ENCODE measurements around the gene LRIT2. TPM values are rescaled to one million over a fixed set of nuclear protein-coding genes. Genes with fewer than 3 reads are reported as not detected.
"Not testable (repeated sequence)": the region's sequence is repeated elsewhere in the genome, so short reads cannot be mapped to it uniquely, and the experiment has no call there.

LRIT2 gene
- total RNA-seq, 1 experiment from 2014 or later = not detected

DNA sequence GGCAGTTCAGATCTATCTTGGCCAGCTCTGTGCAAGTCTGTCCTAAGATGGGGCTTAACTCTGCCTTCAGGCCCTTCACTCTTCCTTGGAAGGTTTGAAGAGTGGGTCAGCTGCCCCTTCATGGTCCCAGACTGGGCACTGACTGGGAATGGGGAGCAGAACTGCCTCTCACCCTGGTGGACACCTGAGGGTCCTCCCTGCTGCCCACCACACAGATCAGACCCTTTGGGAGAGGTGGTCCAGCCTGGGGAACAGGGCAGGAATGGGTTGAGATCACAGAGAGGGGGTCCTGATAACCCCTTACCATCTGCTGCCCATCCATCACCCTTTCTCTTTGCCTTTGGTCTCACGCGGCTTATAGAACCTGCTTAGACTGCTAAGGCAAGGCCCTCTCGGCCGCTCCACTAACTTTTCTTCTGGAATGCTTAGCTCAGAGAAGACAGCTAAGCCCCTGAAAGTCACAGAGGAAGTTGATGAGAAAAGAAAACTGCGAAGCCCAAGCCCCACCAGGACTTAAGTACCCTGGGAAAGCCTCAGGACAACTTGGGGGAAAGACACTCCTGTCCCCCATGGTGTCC lies 31.4 kb downstream of the LRIT2 start:
- H3K27me3 ChIP-seq (ENCODE audit: control insufficient read depth, insufficient read depth, low read length) = peaks cover 45% of the 10 kb centered on the region
- no peak for DNase-seq
- no peaks in the 10 kb centered on the region; the same call in 1 of the 2 replicates for H3K36me3 ChIP-seq (replicated peaks; ENCODE audit: control insufficient read depth, insufficient read depth, low read length)
- peak overlapping the region; percentile 55 for H3K4me3 ChIP-seq (ENCODE audit: insufficient read depth, low read depth, low read length)

DNA sequence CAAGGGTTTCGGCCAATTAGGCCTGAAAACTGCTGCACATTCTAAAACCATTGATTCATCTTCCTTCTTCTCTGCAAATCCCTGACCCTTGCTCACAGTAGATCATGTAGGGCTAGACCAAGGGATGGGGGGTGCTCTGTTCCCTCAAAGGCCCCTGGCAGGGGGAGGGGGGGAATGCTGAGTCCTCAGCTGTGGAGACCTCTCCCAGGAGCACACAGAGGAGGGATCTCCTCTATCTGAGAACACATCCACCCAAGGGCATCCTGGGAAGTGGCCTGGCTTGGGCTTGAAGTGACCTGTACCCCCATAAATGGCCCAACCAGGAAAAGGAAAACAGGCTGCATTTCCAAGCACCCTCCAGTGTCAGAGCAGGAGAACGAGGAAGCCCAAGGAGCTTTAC lies 32.0 kb downstream of the LRIT2 start:
- DNase-seq = no peak
- Histone ChIP-seq H3K36me3 (replicated peaks; ENCODE audit: control insufficient read depth, insufficient read depth, low read length) (no peaks in the 10 kb centered on the region; the same call in 1 of the 2 replicates), H3K4me3 (ENCODE audit: insufficient read depth, low read depth, low read length) (no peak overlapping the region), H3K27me3 (ENCODE audit: control insufficient read depth, insufficient read depth, low read length) (peaks cover 45% of the 10 kb centered on the region)

DNA sequence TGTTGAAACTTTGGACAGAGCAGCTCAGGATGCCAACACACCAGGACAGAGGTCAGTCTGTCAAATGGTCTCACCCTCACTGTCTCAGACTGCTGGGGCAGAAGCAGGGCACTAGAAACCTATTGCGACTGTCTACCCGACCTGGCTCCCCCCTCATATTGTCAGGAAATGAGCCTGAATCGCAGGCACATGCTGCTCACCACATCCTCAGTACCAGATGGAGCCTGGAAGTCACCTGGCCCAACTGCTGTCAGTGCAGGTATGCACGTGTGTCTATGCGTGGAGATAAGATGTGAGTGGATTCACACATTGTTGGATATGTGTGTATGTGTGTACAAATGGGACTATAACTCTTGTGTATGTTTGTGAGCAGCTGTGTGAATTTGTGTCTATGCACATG lies 34.2 kb downstream of the LRIT2 start:
- H3K4me3 ChIP-seq (ENCODE audit: insufficient read depth, low read depth, low read length) = no peak overlapping the region
- H3K36me3 ChIP-seq (replicated peaks; ENCODE audit: control insufficient read depth, insufficient read depth, low read length) = no peaks in the 10 kb centered on the region
- H3K27me3 ChIP-seq (ENCODE audit: control insufficient read depth, insufficient read depth, low read length) = peaks cover 32% of the 10 kb centered on the region
- DNase-seq = no peak

DNA sequence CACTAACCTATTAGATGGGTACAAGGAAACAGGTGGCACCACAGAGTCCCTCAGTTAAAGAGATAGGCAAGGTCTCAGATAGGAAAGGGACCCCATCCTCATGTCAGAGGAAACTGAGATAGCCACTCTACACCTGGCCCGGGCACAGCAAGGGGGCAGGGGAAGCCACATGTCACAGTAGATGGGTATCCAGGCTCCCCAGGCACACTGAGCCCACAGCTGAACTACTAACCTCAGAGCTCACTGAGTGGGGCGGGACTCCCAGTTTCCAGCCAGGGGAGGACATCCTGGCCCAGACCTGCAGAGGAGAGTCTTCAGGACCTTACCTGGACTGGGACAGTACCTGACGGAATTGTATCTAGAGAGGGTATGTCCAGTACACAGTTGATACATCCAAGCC lies 34.7 kb downstream of the LRIT2 start:
- Histone ChIP-seq H3K4me3 (ENCODE audit: insufficient read depth, low read depth, low read length) (no peak overlapping the region), H3K36me3 (replicated peaks; ENCODE audit: control insufficient read depth, insufficient read depth, low read length) (no peaks in the 10 kb centered on the region), H3K27me3 (ENCODE audit: control insufficient read depth, insufficient read depth, low read length) (peaks cover 27% of the 10 kb centered on the region)
- no peak for DNase-seq

DNA sequence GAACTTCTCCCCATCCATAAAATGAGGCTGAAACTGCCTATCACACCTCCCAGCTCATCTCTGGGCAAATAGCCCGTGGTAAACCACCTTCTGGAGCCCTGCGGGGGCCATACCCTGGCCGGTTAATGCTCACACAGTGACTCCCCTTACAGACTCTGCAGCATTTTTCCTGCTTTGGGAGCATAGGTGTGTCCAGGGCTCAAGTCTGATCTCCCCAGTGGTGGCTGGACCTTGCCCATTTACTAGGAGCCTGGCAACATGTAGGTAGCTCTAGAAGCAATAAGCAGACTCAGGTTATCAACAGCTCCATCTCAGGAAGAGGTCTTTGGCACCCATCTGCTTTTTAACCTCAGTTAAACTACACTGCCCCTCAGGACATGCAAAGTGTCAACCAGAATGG lies 36.5 kb downstream of the LRIT2 start:
- H3K27me3 ChIP-seq (ENCODE audit: control insufficient read depth, insufficient read depth, low read length) = peaks cover 10% of the 10 kb centered on the region
- no peaks in the 10 kb centered on the region for H3K36me3 ChIP-seq (replicated peaks; ENCODE audit: control insufficient read depth, insufficient read depth, low read length)
- no peak for DNase-seq
- H3K4me3 ChIP-seq (ENCODE audit: insufficient read depth, low read depth, low read length) = no peak overlapping the region

DNA sequence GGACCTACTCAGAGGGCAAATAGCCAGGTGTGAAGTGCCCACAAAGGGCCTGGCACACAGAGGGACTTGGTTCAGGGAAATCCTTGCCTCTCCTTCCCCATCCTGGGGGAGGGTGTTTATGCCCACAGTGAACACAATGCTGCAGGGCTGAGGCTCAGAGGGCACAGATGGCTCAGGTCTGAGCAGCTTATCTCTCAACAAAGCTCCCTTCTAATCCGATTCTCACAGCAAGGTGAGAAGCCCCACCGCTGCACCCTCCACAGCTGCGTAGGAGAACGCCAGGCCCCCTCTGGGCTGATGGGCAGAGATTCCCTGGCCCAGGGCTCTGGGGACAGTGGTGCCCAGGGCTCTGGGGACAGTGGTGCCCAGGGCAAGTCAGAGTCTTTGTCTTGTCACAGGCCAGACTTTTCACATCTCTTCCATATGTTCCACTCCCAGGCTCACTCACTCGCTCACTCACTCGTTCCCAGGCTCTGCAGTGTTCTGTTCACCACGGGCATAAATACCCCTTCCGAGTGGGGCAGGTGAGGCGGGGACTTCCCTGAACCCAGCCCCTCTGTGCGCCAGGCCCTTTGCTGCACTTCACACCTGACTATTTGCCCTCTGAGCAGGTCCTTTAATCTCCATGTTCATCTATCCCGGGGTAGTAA lies 39.7 kb downstream of the LRIT2 start:
- no peak for DNase-seq
- H3K36me3 ChIP-seq (replicated peaks; ENCODE audit: control insufficient read depth, insufficient read depth, low read length) = no peaks in the 10 kb centered on the region
- H3K4me3 ChIP-seq (ENCODE audit: insufficient read depth, low read depth, low read length) = no peak overlapping the region
- no peaks in the 10 kb centered on the region for H3K27me3 ChIP-seq (ENCODE audit: control insufficient read depth, insufficient read depth, low read length)

DNA sequence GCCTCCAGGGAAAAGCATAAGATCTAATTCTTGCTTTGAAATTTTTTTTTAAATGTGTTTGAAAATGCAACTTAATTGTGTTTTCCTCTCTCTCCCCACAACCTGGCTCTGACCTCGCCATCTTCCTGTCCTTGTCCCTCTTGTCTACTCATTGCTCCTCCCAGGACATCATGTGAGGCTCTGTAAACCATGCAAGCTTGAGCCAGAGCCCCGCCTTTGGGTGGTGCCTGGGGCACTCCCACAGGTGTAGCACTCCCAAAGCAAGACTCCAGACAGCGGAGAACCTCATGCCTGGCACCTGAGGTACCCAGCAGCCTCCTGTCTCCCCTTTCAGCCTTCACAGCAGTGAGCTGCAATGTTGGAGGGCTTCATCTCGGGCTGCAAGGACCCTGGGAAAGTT lies 40.8 kb downstream of the LRIT2 start:
- Histone ChIP-seq H3K4me3 (ENCODE audit: insufficient read depth, low read depth, low read length) (no peak overlapping the region), H3K36me3 (replicated peaks; ENCODE audit: control insufficient read depth, insufficient read depth, low read length) (no peaks in the 10 kb centered on the region), H3K27me3 (ENCODE audit: control insufficient read depth, insufficient read depth, low read length) (no peaks in the 10 kb centered on the region)
- DNase-seq = no peak

DNA sequence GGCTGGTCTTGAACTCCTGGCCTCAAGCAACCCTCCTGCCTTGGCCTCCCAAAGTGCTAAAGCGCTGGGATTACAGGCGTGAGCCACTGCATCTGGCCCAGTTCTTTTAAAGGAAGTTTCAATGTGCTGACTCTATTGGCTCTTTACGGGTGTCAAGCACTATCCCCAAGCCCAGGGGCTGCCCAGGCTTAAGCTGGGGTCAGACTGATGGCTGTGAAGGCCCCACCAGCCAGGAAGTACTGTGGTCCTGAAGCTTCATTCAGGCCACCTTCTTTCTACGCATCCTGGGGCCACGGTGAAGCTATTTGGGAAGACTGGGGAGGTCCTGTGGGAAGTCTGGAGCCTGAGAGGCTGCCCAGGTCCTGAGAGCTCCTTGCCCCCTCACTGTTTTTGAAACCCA lies 43.7 kb downstream of the LRIT2 start:
- H3K36me3 ChIP-seq (replicated peaks; ENCODE audit: control insufficient read depth, insufficient read depth, low read length) = no peaks in the 10 kb centered on the region
- DNase-seq = no peak
- no peaks in the 10 kb centered on the region for H3K27me3 ChIP-seq (ENCODE audit: control insufficient read depth, insufficient read depth, low read length)
- no peak overlapping the region for H3K4me3 ChIP-seq (ENCODE audit: insufficient read depth, low read depth, low read length)

DNA sequence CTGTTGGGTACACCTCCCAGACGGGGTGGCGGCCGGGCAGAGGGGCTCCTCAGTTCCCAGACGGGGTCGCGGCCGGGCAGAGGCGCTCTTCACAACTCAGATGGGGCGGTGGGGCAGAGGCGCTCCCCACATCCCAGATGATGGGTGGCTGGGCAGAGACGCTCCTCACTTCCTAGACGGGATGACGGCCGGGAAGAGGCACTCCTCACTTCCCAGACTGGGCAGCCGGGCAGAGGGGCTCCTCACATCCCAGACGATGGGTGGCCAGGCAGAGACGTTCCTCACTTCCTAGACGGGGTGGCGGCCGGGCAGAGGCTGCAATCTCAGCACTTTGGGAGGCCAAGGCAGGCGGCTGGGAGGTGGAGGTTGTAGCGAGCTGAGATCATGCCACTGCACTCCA lies 45.0 kb downstream of the LRIT2 start:
- H3K36me3 ChIP-seq (replicated peaks; ENCODE audit: control insufficient read depth, insufficient read depth, low read length) = not testable (repeated sequence)

DNA sequence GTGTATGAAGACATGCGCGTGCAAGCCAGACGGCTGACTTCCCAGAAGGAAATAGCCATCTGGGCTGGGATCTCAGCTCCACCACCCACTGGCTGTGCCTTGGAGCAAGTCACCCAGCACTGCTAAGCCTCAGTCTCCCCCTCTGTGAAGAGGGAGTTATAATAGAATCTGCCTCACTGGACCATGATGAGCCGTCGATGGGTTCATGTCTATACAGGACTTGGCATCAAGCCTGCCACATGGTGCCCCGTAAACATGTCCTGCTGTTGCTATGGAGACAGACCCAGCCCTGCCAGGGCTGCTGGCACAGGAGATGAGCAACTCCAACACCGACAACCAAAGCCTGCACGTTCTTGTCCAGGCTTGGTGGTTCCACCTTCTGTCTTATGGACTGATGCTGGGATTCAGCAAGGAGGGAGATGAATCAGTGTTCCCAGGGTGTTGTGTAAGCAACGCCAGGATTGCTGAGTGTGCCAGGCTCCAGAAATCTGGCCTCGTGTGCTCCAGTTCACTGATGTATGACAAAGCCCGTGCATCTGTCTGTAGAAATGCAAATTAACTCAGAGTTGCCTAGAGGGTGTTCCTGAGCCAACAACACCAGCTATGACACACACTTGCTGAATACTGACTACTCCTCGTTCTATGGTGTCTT lies 46.2 kb downstream of the LRIT2 start:
- Histone ChIP-seq H3K4me3 (ENCODE audit: insufficient read depth, low read depth, low read length) (no peak overlapping the region), H3K36me3 (replicated peaks; ENCODE audit: control insufficient read depth, insufficient read depth, low read length) (no peaks in the 10 kb centered on the region), H3K27me3 (ENCODE audit: control insufficient read depth, insufficient read depth, low read length) (no peaks in the 10 kb centered on the region)
- DNase-seq = no peak

More for the DNA sequence above, 45.0 kb downstream of the LRIT2 start:
- not testable (repeated sequence) for H3K27me3 ChIP-seq (ENCODE audit: control insufficient read depth, insufficient read depth, low read length); H3K4me3 ChIP-seq (ENCODE audit: insufficient read depth, low read depth, low read length); DNase-seq

DNA sequence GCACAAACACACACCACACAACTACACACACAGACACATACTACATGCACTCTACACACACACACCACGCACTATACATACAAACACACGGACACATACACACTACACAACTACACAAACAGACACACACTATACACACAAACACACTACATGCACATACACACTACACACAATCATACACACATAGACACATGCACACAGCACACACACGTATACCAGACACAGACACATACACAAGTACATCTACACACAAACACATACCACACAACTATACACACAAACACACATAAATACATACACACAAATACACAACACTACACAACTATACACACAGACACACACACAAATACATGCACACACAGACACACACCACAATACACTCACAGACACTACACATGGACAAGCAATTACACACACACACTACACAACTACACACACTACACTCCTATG lies 47.2 kb downstream of the LRIT2 start:
- H3K4me3 ChIP-seq (ENCODE audit: insufficient read depth, low read depth, low read length) = no peak overlapping the region

DNA sequence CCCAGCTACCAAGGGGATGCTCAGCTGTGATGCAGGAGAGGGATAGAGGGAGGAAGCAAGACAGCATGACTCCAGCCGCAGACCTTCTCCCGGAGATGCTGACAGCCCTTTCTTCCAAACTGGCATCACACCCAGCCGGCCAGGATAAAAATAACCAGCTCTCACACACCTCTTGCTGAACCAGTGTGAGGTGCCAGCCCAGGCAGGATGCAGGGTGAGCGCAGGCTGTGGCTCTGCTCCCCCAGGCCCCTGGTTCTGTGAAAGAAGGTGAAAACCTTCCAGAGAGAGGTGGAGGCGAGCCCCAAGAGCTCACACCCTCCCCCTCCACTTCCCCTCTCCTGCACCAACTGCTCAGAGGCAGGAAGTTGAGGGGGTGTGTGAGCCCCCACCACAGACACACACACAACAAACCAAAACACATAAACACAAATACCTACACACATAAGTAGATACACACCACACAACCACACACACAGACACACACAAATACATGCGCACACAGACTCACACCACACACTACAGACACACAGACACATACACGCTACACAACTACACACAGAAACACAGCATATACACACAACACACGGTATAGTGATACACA lies 47.7 kb downstream of the LRIT2 start:
- no peak for DNase-seq
- no peaks in the 10 kb centered on the region for H3K27me3 ChIP-seq (ENCODE audit: control insufficient read depth, insufficient read depth, low read length)
- no peak overlapping the region for H3K4me3 ChIP-seq (ENCODE audit: insufficient read depth, low read depth, low read length)
- H3K36me3 ChIP-seq (replicated peaks; ENCODE audit: control insufficient read depth, insufficient read depth, low read length) = no peaks in the 10 kb centered on the region

More for the DNA sequence above, 47.2 kb downstream of the LRIT2 start:
- Histone ChIP-seq H3K36me3 (replicated peaks; ENCODE audit: control insufficient read depth, insufficient read depth, low read length) (no peaks in the 10 kb centered on the region), H3K27me3 (ENCODE audit: control insufficient read depth, insufficient read depth, low read length) (no peaks in the 10 kb centered on the region)
- DNase-seq = no peak

DNA sequence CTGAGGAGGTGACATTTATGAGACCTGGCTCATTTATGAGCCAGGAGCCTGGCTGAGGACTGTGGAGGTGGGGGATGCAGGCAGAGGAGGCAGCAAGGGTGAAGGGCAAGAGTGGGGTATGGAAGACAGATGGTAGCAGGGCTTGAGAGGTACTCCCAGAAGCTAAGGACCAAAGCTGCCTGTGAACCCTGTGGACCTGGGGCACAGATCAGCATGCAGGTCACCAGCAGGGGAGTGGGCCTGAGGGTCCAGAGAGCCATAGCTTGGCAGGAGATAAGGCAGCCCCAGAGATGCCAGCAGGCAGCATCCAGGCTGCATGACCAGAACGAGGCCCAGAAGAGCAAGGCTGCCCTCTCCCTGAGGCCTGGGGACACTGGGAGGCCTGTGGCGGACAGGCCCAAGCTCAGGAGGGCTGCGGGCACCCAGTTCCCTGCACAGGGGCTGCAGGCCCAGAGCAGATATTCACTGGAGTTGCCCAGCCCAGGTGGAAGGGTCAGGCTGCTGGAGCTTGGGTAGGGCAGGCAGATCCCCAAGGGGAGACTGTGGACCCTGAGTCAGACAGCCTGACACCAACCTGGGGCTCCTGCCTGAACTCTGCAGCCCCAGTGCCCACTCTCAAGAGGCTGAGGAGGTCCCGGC lies 48.4 kb downstream of the LRIT2 start:
- DNase-seq = no peak
- Histone ChIP-seq H3K27me3 (ENCODE audit: control insufficient read depth, insufficient read depth, low read length) (no peaks in the 10 kb centered on the region), H3K4me3 (ENCODE audit: insufficient read depth, low read depth, low read length) (no peak overlapping the region), H3K36me3 (replicated peaks; ENCODE audit: control insufficient read depth, insufficient read depth, low read length) (no peaks in the 10 kb centered on the region)

DNA sequence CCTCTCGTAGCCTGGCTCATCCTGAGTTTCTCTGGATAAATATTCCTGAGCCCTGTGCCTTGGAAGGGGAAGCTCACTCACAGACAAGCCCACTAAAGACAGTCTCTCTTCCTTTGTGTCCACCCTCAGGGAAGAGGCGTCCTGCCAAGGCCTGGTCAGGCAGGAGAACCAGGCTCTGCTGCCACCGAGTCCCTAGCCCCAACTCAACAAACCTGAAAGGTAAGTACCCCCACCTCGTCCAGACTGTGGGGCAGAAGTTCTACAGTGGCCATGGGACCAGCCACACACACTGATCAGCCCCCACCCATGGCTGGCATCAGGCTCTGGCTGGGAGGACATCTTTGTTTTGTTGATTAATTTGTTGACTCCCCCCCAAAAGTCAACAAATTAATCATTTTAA lies 49.0 kb downstream of the LRIT2 start:
- no peaks in the 10 kb centered on the region for H3K36me3 ChIP-seq (replicated peaks; ENCODE audit: control insufficient read depth, insufficient read depth, low read length)
- H3K27me3 ChIP-seq (ENCODE audit: control insufficient read depth, insufficient read depth, low read length) = no peaks in the 10 kb centered on the region
- DNase-seq = no peak
- H3K4me3 ChIP-seq (ENCODE audit: insufficient read depth, low read depth, low read length) = no peak overlapping the region
